ENCODE data around the gene RBM19.

Gene RBM19

GRCh38 chr12:113796852-113797534 lies 169.1 kb downstream of the RBM19 start:
- Histone ChIP-seq H3K4me1 (ENCODE audit: low read length) (no peaks in the 10 kb centered on the region), H3K27me3 (replicated peaks; ENCODE audit: insufficient read depth, low read length) (no peaks in the 10 kb centered on the region), H3K9ac (ENCODE audit: low read length) (no peak overlapping the region), H3K4me2 (ENCODE audit: low read depth, low read length) (no peak overlapping the region), H3F3A (ENCODE audit: insufficient read depth, low read length) (no peaks in the 10 kb centered on the region), H4K20me1 (ENCODE audit: insufficient read depth, low read length) (no peaks in the 10 kb centered on the region), H3K36me3 (replicated peaks; ENCODE audit: insufficient read depth, low read length) (no peaks in the 10 kb centered on the region), H3K4me3 (ENCODE audit: low read length) (no peak overlapping the region), H3K9me2 (replicated peaks; ENCODE audit: insufficient read depth, low read length) (no peaks in the 10 kb centered on the region), H3K27ac (ENCODE audit: low read length) (no peak overlapping the region), H2AFZ (ENCODE audit: low read length) (no peak overlapping the region), H3K79me2 (ENCODE audit: low read length) (no peaks in the 10 kb centered on the region), H3K9me3 (replicated peaks; ENCODE audit: insufficient read depth, low read length) (no peaks in the 10 kb centered on the region)
- no peak for TF ChIP-seq EZH2phosphoT487 (IDR thresholded peaks at IDR 0.05; ENCODE audit: low read length)
- no peak for TF ChIP-seq CTCF (IDR thresholded peaks at IDR 0.05; ENCODE audit: low read length)
- no peak for TF ChIP-seq EZH2 (optimal IDR thresholded peaks at IDR 0.05; ENCODE audit: low read depth, low read length)
- no peak for DNase-seq

GRCh38 chr12:113796066-113796827 lies 169.9 kb downstream of the RBM19 start:
- no peaks in the 10 kb centered on the region for H3K9me2 ChIP-seq (replicated peaks; ENCODE audit: insufficient read depth, low read length)
- no peaks in the 10 kb centered on the region for H3F3A ChIP-seq (ENCODE audit: insufficient read depth, low read length)
- H3K4me1 ChIP-seq (ENCODE audit: low read length) = no peaks in the 10 kb centered on the region
- H3K9me3 ChIP-seq (replicated peaks; ENCODE audit: insufficient read depth, low read length) = no peaks in the 10 kb centered on the region
- no peaks in the 10 kb centered on the region for H3K36me3 ChIP-seq (replicated peaks; ENCODE audit: insufficient read depth, low read length)
- H2AFZ ChIP-seq (ENCODE audit: low read length) = no peak overlapping the region
- no peak for DNase-seq
- no peaks in the 10 kb centered on the region for H4K20me1 ChIP-seq (ENCODE audit: insufficient read depth, low read length)
- no peak overlapping the region for H3K4me2 ChIP-seq (ENCODE audit: low read depth, low read length)
- TF ChIP-seq EZH2 (optimal IDR thresholded peaks at IDR 0.05; ENCODE audit: low read depth, low read length) (no peak), CTCF (IDR thresholded peaks at IDR 0.05; ENCODE audit: low read length) (no peak), EZH2phosphoT487 (IDR thresholded peaks at IDR 0.05; ENCODE audit: low read length) (no peak)
- H3K9ac ChIP-seq (ENCODE audit: low read length) = no peak overlapping the region
- no peaks in the 10 kb centered on the region for H3K27me3 ChIP-seq (replicated peaks; ENCODE audit: insufficient read depth, low read length)
- no peak overlapping the region for H3K4me3 ChIP-seq (ENCODE audit: low read length)
- H3K79me2 ChIP-seq (ENCODE audit: low read length) = no peaks in the 10 kb centered on the region
- no peak overlapping the region for H3K27ac ChIP-seq (ENCODE audit: low read length)

- TF ChIP-seq EZH2phosphoT487 (IDR thresholded peaks at IDR 0.05; ENCODE audit: low read length) = no peak
- no peak for TF ChIP-seq CTCF (IDR thresholded peaks at IDR 0.05; ENCODE audit: low read length)
- TF ChIP-seq EZH2 (optimal IDR thresholded peaks at IDR 0.05; ENCODE audit: low read depth, low read length) = no peak
- Histone ChIP-seq H3K9me2 (replicated peaks; ENCODE audit: insufficient read depth, low read length) (no peaks in the 10 kb centered on the region), H3K4me3 (ENCODE audit: low read length) (no peak overlapping the region), H2AFZ (ENCODE audit: low read length) (no peak overlapping the region), H3K9me3 (replicated peaks; ENCODE audit: insufficient read depth, low read length) (no peaks in the 10 kb centered on the region), H3F3A (ENCODE audit: insufficient read depth, low read length) (no peaks in the 10 kb centered on the region), H3K79me2 (ENCODE audit: low read length) (no peaks in the 10 kb centered on the region), H3K27me3 (replicated peaks; ENCODE audit: insufficient read depth, low read length) (no peaks in the 10 kb centered on the region), H3K27ac (ENCODE audit: low read length) (no peak overlapping the region), H4K20me1 (ENCODE audit: insufficient read depth, low read length) (no peaks in the 10 kb centered on the region), H3K36me3 (replicated peaks; ENCODE audit: insufficient read depth, low read length) (no peaks in the 10 kb centered on the region), H3K4me1 (ENCODE audit: low read length) (no peaks in the 10 kb centered on the region), H3K9ac (ENCODE audit: low read length) (no peak overlapping the region), H3K4me2 (ENCODE audit: low read depth, low read length) (no peak overlapping the region)
- no peak for DNase-seq
Measured at GRCh38 chr12:113795445-113795844, 170.7 kb downstream of the RBM19 start.
